ENCODE results near the gene SAMD1.

SAMD1 gene

DNA sequence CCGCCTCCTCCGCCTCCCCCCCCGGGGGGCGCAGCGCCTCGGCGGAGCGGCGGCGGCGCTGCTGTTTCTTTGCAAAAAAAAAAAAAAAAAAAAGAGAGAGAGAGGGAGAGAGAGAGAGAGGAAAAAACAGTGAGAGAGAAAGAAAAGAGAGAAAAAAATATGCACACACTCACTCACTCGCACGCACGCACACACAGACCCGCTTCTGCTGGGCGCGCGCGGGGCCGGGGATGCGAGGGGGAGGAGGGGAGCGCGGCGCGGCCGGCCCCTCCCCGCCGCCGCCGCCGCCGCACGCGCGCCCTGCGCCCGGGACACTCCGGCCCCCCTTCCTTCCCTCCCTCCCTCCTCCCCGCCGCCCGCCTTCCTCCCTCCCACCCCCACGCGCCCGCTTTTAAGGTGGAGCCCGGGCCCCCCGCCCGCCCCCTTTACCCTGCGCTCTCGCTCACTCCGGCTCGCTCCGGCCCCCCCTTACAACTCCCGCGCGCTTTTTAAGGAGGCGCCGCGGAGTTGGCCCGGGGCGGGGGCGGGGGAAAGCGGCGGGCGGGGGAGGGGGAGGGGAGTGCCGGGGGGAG, at the start of gene SAMD1:
Gene SAMD1, minus strand, starts transcription at position 243 of the 572 bp plus-strand sequence.
- FAIRE-seq (no peak), DNase-seq (ENCODE audit: insufficient read length, low spot score) (peak; percentile 76)
- no peak for TF ChIP-seq POLR2A (IDR thresholded peaks at IDR 0.05; ENCODE audit: low read depth, low read length)

DNA sequence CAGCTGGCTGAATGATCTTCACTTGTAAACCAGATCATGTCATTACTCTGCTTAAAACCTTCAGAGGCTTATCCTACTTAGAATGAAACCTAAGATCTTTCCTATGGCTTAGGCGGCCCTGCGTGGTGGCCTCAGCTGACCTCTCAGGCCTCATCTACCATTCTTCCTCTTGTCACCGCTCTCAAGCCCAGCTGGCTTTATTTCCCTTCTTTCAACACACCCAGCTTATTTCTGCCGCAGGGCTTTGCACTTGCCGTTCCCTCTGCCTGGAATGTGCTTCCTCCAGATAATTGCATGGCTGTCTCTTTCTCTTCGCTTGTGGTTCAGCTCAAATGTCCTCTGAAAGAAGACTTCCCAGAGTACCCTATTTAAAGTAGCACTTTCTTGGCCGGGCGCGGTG, 49.4 kb upstream of the SAMD1 start:
- no peak for TF ChIP-seq POLR2A (IDR thresholded peaks at IDR 0.05; ENCODE audit: low read depth, low read length)
- no peak for DNase-seq (ENCODE audit: insufficient read length, low spot score)

DNA sequence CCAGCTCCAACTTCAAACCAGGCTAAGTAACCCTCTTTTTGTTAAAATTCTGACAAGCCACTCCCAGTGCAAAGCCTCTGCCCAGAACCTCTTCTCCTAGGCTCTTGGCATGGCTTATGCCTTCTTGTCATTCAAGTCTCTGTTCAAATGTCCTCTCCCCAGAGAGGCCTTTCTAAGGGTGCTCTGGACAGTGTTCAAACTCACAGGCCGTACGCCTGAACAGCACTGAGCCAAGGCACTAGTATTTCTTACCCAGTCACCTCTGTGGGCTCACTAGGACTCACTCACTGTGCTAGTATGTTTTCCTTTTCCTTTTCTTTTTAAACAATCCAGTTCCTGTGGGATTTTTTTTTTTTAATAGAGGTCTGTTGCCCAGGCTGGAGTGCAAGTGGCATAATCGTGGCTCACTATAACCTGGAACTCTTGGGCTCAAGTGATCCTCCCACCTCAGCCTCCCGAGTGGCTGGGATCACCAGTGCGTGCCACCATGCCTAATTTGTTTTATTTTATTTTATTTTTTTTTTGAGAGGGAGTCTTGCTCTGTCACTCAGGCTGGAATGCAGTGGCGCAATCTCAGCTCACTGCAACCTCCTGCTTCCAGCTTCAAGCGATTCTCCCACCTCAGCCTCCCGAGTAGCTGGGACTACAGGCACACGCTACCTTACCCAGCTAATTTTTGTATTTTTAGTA, 48.2 kb upstream of the SAMD1 start:
- no peak for FAIRE-seq
- no peak for DNase-seq (ENCODE audit: insufficient read length, low spot score)
- TF ChIP-seq POLR2A (IDR thresholded peaks at IDR 0.05; ENCODE audit: low read depth, low read length): no peak

More for the DNA sequence above, 49.4 kb upstream of the SAMD1 start:
- no peak for FAIRE-seq

DNA sequence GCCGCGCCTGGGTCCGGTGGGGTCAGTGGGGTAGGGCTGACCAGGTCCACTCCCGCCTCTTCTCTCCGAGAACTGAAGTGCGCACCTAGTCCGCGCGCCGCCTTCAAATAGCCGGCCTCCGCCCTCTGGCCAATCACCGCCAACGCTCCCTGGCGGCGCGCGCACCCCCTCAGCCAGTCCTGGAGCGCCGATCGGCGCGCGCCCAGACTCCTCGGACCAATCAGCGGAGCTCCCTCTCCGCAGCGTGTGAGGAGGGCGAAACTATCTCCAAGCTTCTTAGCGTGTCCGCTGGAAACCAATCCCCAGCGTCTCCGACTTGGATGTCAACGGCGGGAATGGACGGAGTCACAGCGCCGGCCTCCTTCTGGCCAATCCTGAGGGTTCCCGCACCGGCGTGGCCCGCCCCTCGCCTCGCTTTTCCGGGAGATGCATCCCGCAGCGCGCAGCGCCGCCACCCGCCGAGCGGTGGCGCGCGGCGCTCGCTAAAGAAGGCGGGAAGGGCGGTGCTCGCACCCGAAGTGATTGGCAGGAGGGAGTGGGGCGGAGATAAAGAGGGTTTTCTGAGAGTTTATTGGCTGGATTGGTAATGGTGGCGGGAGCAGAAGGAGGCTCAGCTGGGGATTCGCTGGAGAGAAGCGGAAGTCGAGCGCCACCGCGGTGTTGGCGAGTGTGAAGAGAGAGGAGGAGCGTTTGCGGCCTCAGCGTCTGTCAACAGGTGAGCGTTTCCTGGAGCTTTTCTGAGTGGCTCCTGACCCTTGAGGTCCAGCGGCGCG, 46.1 kb upstream of the SAMD1 start, which contains the start of gene ASF1B:
Gene ASF1B, minus strand, starts transcription at position 81 of the 773 bp plus-strand sequence. CDS start 133 bp downstream, outside the sequence.
- DNase-seq (ENCODE audit: insufficient read length, low spot score) (peak; percentile 95), FAIRE-seq (peak; percentile 70)
- peak; percentile 96 for TF ChIP-seq POLR2A (IDR thresholded peaks at IDR 0.05; ENCODE audit: low read depth, low read length)

DNA sequence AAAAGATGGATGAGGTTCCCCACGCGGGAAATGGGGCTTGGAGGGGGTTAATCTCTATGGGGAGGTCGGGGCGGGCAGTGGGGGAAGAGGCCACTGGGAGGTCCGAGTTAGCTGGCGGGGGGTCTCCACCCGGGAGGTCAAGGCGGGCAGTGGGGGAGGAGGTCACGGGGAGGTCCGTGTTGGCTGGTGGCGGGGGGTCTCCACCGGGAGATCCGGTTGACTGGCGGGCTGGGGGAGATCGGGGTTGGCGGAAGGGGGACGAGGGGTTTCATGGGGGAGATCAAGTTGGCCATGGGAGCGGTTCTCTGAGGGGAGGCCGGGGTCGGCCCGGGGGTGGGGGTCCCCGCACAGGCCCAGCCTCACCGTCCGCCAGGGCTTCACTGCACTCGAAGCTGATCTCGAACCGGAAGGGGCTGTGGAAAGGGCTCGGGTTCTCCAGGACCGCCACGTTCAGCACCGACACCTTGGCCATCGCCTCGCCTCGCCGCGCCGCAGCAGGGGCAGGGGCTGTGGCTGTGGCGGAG, 45.5 kb upstream of the SAMD1 start:
- FAIRE-seq: no peak
- DNase-seq (ENCODE audit: insufficient read length, low spot score): no peak
- no peak for TF ChIP-seq POLR2A (IDR thresholded peaks at IDR 0.05; ENCODE audit: low read depth, low read length)

DNA sequence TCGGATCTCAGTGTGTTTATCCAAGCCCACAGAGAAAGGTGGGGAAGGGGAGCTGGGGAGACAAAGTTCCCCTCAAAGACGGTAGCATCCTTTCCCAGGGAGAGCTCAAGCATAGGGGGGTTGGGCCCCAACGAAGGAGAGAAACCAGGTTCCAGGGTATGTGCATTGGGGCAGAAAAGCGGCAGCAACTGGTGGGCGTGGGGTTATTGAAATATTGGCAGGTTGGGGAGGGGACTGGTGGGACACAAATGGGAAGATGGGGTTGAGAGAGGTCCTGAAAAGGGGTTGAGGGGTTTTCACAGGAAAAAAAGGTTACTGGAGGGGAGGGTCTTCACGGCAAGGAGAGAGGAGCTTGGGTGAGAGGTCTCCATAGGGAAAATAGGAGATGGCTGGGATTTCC, 44.8 kb upstream of the SAMD1 start:
- DNase-seq (ENCODE audit: insufficient read length, low spot score) (no peak), FAIRE-seq (no peak)
- TF ChIP-seq POLR2A (IDR thresholded peaks at IDR 0.05; ENCODE audit: low read depth, low read length): no peak

DNA sequence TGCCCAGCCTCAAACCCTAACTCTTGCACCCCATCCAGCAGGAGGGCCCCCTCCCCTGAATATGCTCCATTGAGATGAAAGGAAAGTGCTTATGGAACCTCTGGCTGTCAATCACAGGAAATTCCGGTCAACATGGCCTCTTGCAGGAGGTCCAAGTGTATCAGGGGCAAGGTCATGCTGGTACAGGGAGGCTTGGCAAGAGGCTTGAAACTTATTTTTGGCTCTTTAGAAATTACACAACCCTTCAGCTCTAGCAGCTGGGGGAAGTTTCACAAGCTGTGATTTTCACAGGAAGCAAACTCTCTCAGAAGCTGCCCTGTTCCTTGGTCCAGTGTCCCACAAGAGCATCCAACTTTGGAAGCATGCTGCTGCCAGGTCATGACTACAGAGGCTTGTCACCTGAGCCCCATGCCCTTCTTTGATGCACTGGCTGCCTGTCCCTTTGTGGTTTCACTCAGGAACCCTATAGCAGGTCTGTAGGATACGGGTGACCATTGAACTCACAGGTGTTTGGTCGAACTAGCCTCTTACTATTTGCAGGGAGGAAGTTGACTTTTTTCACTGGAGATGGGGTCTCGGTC, 37.5 kb upstream of the SAMD1 start:
- no peak for TF ChIP-seq POLR2A (IDR thresholded peaks at IDR 0.05; ENCODE audit: low read depth, low read length)
- DNase-seq (ENCODE audit: insufficient read length, low spot score): no peak
- no peak for FAIRE-seq

DNA sequence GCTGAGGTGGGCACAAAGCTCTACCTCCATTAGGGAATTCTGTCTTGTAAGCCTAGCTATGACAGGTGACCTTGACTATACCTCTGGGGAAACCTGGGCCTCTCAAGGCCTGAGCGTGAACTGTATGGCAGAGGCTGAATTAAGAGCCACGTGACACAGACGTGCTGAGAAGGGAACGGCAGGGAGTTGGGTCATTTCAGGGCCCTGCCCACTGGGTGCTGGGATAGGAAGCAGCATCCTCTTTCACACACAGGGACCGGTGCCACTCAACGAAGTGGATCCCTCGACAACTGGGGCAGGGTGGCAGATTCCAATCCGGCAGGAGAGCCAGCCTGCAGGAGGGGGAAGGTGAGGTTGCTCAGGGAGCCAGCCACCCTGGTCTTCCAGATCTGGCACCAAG, 36.6 kb upstream of the SAMD1 start:
- FAIRE-seq: no peak

DNA sequence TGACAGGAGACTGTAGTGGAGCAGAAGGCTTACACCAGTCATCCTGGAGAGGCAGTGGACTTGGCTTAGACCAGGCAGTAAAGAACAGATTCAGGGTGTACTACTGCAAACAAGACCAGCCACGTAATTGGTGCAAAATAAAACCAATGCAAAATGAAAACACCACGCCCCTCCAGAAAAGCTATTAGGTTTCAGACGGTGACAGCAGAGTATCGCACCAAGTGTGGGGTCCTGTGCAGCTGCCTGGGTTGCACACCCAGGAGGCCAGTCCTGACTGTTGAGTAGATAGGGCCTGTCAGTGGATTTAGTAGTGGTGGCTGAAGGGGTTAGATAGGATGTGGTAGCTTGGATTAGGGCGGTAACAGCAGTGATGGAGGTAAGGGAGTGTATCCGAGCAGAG, 32.4 kb upstream of the SAMD1 start:
- FAIRE-seq (no peak), DNase-seq (ENCODE audit: insufficient read length, low spot score) (no peak)
- no peak for TF ChIP-seq POLR2A (IDR thresholded peaks at IDR 0.05; ENCODE audit: low read depth, low read length)

More for the DNA sequence above, 36.6 kb upstream of the SAMD1 start:
- no peak for TF ChIP-seq POLR2A (IDR thresholded peaks at IDR 0.05; ENCODE audit: low read depth, low read length)
- no peak for DNase-seq (ENCODE audit: insufficient read length, low spot score)

DNA sequence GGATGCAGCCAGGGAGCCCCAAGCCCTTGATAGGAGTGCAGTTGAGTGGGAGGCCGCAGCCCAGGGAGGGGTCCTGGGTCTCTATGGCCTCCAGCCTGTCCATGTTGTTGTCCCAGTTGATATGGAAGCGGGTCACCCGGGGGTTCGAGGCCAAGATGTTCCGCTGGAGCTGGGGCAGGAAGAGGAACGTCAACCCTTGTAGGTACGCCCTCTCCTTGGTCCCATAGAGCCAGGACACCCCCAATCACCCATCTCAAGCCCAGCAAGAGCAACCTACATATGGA, 29.9 kb upstream of the SAMD1 start:
- DNase-seq (ENCODE audit: insufficient read length, low spot score) (no peak), FAIRE-seq (no peak)
- no peak for TF ChIP-seq POLR2A (IDR thresholded peaks at IDR 0.05; ENCODE audit: low read depth, low read length)

DNA sequence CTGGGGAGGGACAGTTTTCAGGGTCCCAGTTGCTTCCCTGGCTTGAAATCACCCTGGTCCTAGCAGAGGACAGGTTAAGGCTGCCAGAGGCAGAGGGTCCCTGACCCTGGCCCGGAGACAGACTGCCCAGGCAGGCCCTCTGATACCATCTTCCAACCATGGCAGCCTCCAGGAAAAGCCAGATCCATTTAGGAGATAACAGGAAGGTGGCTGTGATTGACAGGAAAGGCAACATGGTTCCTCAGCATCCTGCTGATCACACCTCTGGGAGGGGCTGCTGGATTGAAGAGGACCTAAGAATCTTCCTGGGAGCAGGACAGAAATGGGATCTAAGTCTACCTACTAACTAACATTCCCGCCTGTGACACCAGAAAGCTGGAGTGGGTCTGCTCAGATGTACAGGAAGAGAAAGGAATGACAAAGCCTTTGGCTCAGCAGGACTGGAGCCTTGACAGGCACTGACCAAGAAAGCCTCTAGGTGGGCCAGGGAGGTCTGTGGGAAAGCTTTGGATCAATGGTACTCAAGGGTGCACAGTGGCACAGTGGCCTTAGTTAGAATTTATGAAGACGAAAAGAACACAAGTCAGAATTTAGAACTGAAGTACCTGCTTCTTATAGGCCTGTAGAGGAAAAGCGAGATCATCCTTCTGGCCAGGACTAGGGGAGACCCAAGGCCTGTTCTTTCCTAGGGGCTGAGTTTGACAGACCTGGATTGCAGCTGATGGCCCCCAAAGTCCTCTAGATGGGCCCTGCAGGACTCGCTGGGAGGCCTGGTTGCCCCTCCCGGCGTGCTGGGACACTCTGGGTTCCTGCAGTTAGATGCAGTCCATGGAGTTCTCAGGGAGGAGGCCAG, 29.3 kb upstream of the SAMD1 start:
- FAIRE-seq (no peak), DNase-seq (ENCODE audit: insufficient read length, low spot score) (no peak)

DNA sequence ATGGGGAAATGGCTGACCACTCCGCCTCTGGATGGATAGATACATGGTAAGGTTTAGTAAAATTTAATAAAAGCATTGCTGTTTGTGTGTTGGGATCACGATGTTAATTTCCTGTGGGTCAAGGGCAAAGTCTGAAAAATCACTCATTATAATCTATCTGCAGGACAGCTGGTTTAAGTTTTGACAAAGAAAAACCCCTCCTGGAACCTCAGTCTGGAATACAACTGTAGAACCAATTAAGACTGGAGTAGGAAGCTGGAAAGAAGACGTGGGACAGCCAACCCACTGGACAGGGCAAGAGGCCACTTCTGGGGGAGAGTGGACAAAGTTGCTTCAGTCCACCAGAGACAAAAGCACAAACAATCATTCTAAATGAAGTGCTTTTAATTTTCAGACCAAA, 28.6 kb upstream of the SAMD1 start:
- FAIRE-seq (no peak), DNase-seq (ENCODE audit: insufficient read length, low spot score) (no peak)
- no peak for TF ChIP-seq POLR2A (IDR thresholded peaks at IDR 0.05; ENCODE audit: low read depth, low read length)

More for the DNA sequence above, 29.3 kb upstream of the SAMD1 start:
- no peak for TF ChIP-seq POLR2A (IDR thresholded peaks at IDR 0.05; ENCODE audit: low read depth, low read length)

All from H54 (cell line).